Upper lobe of left lung (tissue), 4 donors: ENCODE measurements around the gene ASTN1.

Source experiments
- POLR2A ChIP-seq, 4 donors: fragments of 450-650 bp; IDR thresholded peaks; one replicate each; pipeline ENCODE4 v1.5.1; 2016 to 2017; ENCODE audit warnings: antibody characterized with exemption in 4 of 4, mild to moderate bottlenecking in 2 of 4
- POLR2AphosphoS5 ChIP-seq, 2 donors: sonication (generic); formaldehyde crosslinking; IDR thresholded peaks; one replicate each; pipeline ENCODE4 v1.5.1; 2017; ENCODE audit warnings: antibody characterized with exemption in 2 of 2
- TF ChIP-seq, protein P1 (sequence below), 6 experiments: fragments of 450-650 bp in 4 of 6; fragments of 200-600 bp in 2 of 6; sonication (generic) in 2 of 6; IDR thresholded peaks; one replicate each; pipeline ENCODE4 v1.5.1; 2016 to 2019; ENCODE audit warnings: antibody characterized with exemption in 6 of 6

DNA sequence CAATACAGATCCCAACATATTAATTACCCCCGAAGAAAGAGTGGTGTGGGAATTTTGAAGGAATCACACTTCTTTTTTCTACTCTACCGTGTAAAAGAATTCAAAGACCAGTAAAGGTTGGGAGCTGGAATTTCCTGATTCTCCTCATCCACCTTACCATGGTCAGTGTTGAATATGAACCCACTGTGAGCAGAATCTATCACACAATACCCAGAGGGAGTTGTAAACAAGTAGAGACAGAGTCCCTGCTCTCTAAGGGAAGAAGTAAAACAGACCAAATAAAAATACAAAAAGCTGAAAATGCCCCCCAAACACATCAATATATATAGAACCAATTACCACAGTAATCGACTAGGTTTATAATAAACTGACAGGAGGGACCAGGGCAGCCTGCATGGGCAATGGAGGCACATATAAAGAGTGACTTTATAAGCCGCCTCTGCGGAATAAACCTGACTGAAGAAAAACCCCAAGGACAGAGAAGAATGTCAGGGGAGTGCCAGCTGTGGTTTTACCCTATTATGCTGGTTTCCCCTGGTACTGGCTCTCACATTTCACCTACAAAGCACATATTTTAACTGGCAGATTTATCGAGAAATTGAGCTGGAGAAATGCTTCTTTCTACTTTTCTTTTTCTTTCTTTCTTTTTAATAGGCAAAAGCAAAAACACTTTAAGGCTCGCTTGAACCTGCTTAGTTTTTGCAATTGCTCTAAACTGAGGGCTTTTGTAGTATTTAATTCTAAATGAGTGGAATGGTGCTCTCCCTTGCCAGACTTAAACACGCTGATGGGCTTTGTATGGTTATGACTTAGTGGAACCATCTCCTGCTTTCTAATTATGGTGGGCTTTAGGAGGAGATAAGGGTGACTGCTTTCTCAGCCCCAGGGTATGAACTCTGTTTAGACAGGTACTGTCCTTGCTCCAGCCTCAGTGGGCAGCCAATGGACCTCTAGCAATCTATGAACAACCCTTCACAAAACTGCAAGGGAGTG lies 244.8 kb downstream of the ASTN1 start:
- TF ChIP-seq, protein P1, sequence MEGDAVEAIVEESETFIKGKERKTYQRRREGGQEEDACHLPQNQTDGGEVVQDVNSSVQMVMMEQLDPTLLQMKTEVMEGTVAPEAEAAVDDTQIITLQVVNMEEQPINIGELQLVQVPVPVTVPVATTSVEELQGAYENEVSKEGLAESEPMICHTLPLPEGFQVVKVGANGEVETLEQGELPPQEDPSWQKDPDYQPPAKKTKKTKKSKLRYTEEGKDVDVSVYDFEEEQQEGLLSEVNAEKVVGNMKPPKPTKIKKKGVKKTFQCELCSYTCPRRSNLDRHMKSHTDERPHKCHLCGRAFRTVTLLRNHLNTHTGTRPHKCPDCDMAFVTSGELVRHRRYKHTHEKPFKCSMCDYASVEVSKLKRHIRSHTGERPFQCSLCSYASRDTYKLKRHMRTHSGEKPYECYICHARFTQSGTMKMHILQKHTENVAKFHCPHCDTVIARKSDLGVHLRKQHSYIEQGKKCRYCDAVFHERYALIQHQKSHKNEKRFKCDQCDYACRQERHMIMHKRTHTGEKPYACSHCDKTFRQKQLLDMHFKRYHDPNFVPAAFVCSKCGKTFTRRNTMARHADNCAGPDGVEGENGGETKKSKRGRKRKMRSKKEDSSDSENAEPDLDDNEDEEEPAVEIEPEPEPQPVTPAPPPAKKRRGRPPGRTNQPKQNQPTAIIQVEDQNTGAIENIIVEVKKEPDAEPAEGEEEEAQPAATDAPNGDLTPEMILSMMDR (IDR thresholded peaks at IDR 0.05), result no peak
- TF ChIP-seq POLR2AphosphoS5 (IDR thresholded peaks at IDR 0.05) (no peak), POLR2A (IDR thresholded peaks at IDR 0.05) (no peak)
